ENCODE data around the gene NBPF1. TPM values are rescaled to one million over a fixed set of nuclear protein-coding genes. Genes with fewer than 3 reads are reported as not detected.
"Not testable (repeated sequence)": the region's sequence is repeated elsewhere in the genome, so short reads cannot be mapped to it uniquely, and the experiment has no call there.

The NBPF1 gene
- total RNA-seq, 2 experiments from 2014 or later = 11.0 to 34.1 TPM

DNA sequence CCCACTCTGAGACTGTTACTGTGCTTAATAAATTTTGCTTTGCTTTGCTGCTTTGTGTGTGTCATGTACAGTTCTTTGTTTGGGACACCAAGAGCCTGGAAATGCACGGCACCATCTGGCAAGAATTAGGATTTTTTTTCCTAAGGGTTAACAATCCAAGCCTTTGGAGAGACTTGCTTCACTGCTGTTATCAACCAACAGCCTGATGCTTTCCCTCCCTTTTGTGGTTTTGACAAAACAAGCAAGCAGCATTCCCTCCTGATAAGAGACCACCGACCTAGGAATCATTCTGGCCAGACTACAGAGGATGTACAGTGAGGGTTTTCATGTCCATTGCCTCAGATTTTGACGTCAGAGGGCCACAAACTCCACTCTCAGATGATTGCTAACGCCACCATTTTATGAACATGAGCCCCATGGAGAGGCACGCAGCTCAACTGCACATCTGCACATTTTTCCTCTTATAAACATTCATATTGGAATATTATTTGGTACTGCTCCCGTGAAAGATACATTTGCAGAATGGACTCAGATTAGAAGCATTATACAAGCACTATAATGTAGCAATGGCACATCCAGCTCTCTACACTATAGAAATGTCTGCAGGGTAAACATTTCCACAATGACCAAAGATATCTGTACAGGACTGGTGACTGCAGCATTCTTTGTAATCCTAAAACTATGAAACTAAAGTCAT, 94.0 kb downstream of the NBPF1 start:
- H3K27ac ChIP-seq (ENCODE audit: low read depth, low read length, poor library complexity, severe bottlenecking); H3K9me2 ChIP-seq (ENCODE audit: insufficient read depth, low read length); POLR2A ChIA-PET; CTCF ChIA-PET (ENCODE audit: unreplicated experiment); H3K36me3 ChIP-seq (ENCODE audit: insufficient read depth, low read length); intact Hi-C loops (cut with micrococcal nuclease; ENCODE audit: unreplicated experiment); H3K4me3 ChIP-seq (ENCODE audit: low read depth, low read length, poor library complexity, severe bottlenecking); H3K4me1 ChIP-seq (ENCODE audit: insufficient read depth, low read length, poor library complexity, severe bottlenecking); H4K20me1 ChIP-seq (ENCODE audit: insufficient read depth, low read length); H3K79me2 ChIP-seq (ENCODE audit: insufficient read depth, low read depth, low read length); BruUV-seq (replicated peaks); H2AFZ ChIP-seq (ENCODE audit: low read length); H3K4me2 ChIP-seq (ENCODE audit: low read length); H3K9me3 ChIP-seq (ENCODE audit: low read length); DNase-seq (ENCODE audit: low spot score): not testable (repeated sequence)

DNA sequence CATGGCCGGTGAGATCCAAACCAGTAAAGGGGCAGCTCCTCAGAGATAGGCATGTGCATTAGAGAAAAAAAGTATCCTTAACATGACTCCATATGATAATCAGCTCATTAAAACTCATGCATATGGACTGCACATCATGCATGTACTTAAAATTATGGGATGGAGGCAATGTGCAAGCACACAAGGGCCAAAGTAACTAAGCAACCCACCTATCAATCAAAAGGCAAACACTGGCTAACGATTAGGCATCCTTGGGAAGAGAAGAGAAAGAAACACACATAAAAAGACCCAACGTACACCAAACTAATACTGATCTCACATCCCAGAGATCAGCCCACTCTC, 94.5 kb downstream of the NBPF1 start:
- H4K20me1 ChIP-seq (ENCODE audit: insufficient read depth, low read length); CTCF ChIA-PET (ENCODE audit: unreplicated experiment); H3K4me3 ChIP-seq (ENCODE audit: low read depth, low read length, poor library complexity, severe bottlenecking); H3K9me2 ChIP-seq (ENCODE audit: insufficient read depth, low read length); POLR2A ChIA-PET; H3K36me3 ChIP-seq (ENCODE audit: insufficient read depth, low read length); H2AFZ ChIP-seq (ENCODE audit: low read length); DNase-seq (ENCODE audit: low spot score); BruUV-seq (replicated peaks); H3K4me1 ChIP-seq (ENCODE audit: insufficient read depth, low read length, poor library complexity, severe bottlenecking); H3K79me2 ChIP-seq (ENCODE audit: insufficient read depth, low read depth, low read length); H3K9me3 ChIP-seq (ENCODE audit: low read length); H3K4me2 ChIP-seq (ENCODE audit: low read length); intact Hi-C loops (cut with micrococcal nuclease; ENCODE audit: unreplicated experiment); H3K27ac ChIP-seq (ENCODE audit: low read depth, low read length, poor library complexity, severe bottlenecking): not testable (repeated sequence)

DNA sequence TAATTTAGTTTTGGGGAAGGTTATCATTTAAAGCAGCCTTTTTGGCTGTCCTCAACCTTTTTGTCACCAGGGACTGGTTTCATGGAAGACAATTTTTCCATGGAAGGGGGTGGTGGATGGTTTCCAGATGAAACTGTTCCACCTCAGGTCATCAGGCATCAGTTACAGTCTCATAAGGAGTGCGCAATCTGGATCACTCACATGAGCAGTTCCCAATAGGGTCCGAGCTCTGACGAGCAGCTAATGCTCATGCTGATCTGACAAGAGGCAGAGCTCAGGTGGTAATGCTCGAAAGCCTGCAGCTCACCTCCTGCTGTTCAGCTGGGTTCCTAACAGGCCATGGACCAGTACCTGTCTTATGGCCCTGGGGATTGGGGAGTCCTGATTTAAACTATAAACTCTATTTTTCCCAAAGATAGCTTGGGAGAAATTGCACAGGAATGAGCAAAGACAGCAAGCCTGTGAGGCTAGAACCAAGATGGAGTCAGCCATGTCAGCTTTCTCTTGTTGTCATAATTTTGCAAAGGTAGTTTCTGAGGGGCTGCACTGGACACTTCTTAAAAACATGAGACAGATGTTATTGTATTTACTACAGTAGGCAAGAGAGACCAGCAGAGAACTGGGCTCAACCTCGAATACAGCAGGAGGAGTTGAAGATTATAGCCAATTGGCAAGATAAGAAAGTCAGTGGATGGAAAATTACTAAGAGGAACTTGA, 96.5 kb downstream of the NBPF1 start:
- H4K20me1 ChIP-seq (ENCODE audit: insufficient read depth, low read length); H3K27ac ChIP-seq (ENCODE audit: low read depth, low read length, poor library complexity, severe bottlenecking); H3K79me2 ChIP-seq (ENCODE audit: insufficient read depth, low read depth, low read length); CTCF ChIA-PET (ENCODE audit: unreplicated experiment); H3K36me3 ChIP-seq (ENCODE audit: insufficient read depth, low read length); H3K4me1 ChIP-seq (ENCODE audit: insufficient read depth, low read length, poor library complexity, severe bottlenecking); H3K4me2 ChIP-seq (ENCODE audit: low read length); intact Hi-C loops (cut with micrococcal nuclease; ENCODE audit: unreplicated experiment); H3K9me3 ChIP-seq (ENCODE audit: low read length); H3K9me2 ChIP-seq (ENCODE audit: insufficient read depth, low read length); H3K4me3 ChIP-seq (ENCODE audit: low read depth, low read length, poor library complexity, severe bottlenecking); DNase-seq (ENCODE audit: low spot score); BruUV-seq (replicated peaks): not testable (repeated sequence)
- H2AFZ ChIP-seq (ENCODE audit: low read length) = peak overlapping the region; percentile 40; the same call in 1 of the 2 replicates
- POLR2A ChIA-PET = interaction anchor here (0.7 kb wide), 1 partner anchor 1107 kb away, joined by 4 read pairs; no protein-coding TSS in a partner anchor

DNA sequence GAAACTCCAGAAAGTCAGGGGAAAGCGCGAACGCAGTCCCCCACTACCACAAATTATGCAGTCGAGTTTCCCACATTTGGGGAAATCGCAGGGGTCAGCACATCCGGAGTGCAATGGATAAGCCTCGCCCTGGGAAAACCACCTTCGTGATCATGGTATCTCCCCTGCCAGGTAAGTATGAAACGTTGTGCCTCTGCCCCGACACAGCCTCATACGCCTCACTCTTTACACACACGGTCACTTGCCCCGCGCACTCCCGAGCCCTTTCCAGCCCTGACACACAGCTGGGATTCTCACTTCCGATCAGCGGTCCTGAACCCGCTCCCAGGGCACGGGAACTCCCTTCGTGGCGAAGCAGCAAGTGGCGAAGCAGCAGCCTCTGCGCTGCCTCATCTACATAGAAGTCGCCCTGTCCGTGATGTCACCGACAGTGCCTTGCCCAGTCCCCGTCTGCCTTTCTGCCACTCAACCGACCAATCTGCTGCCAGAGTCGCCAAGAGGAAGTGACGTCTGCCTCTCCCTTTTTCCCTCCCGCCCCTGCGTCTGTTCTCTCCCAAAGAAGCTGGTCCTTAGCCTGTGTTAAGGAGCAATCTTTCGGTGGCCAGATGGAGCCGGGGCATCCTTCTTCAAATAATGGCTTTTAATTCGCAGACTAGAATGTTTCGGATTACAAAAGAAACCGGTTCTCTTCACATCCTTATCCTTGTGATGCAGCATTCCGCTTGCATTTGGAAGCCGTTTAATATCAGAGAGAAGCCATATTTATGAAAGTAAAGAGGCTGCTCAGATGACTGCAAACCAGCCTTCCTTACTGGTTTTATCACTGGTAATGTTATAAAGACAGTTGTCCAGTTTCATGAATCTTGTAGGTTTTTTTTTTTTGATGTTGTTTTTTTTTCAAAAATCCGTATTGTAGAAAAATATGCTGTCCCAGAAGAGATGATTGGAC, 99.0 kb downstream of the NBPF1 start, which contains the start of gene RNU1-1:
TSS of gene RNU1-1 (minus strand) at position 179 of the 949 bp plus-strand sequence.
- H3K79me2 ChIP-seq (ENCODE audit: insufficient read depth, low read depth, low read length); H3K9me3 ChIP-seq (ENCODE audit: low read length); H3K9me2 ChIP-seq (ENCODE audit: insufficient read depth, low read length); H3K4me1 ChIP-seq (ENCODE audit: insufficient read depth, low read length, poor library complexity, severe bottlenecking); H3K36me3 ChIP-seq (ENCODE audit: insufficient read depth, low read length); POLR2A ChIA-PET; CTCF ChIA-PET (ENCODE audit: unreplicated experiment); H2AFZ ChIP-seq (ENCODE audit: low read length); H4K20me1 ChIP-seq (ENCODE audit: insufficient read depth, low read length); intact Hi-C loops (cut with micrococcal nuclease; ENCODE audit: unreplicated experiment): not testable (repeated sequence)
- Histone ChIP-seq H3K4me2 (ENCODE audit: low read length) (peak within 1 kb of the TSS; percentile 75), H3K4me3 (ENCODE audit: low read depth, low read length, poor library complexity, severe bottlenecking) (peak within 1 kb of the TSS; percentile 65), H3K27ac (ENCODE audit: low read depth, low read length, poor library complexity, severe bottlenecking) (peak within 1 kb of the TSS; percentile 75)
- peak; percentile 76 for DNase-seq (ENCODE audit: low spot score)
- BruUV-seq (replicated peaks) = TSS peak; percentile 99

DNA sequence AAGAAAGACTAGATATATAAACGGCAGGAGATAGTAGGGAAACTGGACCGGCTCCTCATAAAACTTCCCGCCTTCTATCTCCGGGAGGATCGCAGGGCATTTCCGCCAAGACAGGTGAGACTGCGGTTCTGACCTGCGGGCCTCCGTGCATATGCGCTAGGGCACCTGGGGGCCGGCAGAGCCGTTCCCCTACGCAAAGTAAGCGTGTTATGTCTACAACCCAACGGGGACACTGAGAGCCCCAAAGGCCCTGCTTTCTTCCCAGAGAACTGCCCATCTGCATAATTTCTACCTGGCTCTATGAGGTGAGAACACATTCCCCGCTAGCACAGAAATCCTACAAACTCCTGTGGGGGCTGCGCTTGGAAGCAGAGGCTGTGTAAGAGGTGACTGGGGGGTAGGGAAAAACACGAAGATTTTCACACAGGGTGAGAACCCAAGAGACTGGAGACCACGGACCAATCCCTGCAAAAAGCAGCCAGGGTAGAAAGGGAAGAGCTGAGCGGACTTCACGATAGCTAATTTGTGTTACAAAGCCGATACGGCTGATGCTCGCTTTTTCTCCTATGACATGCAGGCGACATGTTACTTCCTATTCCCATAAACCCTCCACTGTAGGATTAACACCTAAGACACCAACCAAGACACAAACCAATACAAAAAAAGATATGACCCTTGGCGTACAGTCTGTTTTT, 99.8 kb downstream of the NBPF1 start:
- H3K9me3 ChIP-seq (ENCODE audit: low read length); H2AFZ ChIP-seq (ENCODE audit: low read length); H3K4me1 ChIP-seq (ENCODE audit: insufficient read depth, low read length, poor library complexity, severe bottlenecking); H4K20me1 ChIP-seq (ENCODE audit: insufficient read depth, low read length); H3K36me3 ChIP-seq (ENCODE audit: insufficient read depth, low read length); intact Hi-C loops (cut with micrococcal nuclease; ENCODE audit: unreplicated experiment); H3K9me2 ChIP-seq (ENCODE audit: insufficient read depth, low read length); POLR2A ChIA-PET; CTCF ChIA-PET (ENCODE audit: unreplicated experiment); H3K79me2 ChIP-seq (ENCODE audit: insufficient read depth, low read depth, low read length): not testable (repeated sequence)
- TSS peak; percentile 100 for BruUV-seq (replicated peaks)
- DNase-seq (ENCODE audit: low spot score) = peak; percentile 93
- Histone ChIP-seq H3K27ac (ENCODE audit: low read depth, low read length, poor library complexity, severe bottlenecking) (peak overlapping the region; percentile 71), H3K4me2 (ENCODE audit: low read length) (peak overlapping the region; percentile 66), H3K4me3 (ENCODE audit: low read depth, low read length, poor library complexity, severe bottlenecking) (peak overlapping the region; percentile 53)

All from OCI-LY7 (cell line).